Measurements from ENCODE around the gene GIMAP8. TPM values are rescaled to one million over a fixed set of nuclear protein-coding genes. Genes with fewer than 3 reads are reported as not detected.

GIMAP8 gene
- total RNA-seq, 4 donors from 2014 or later, result 3.0 to 42.9 (median 14.8) TPM

DNA sequence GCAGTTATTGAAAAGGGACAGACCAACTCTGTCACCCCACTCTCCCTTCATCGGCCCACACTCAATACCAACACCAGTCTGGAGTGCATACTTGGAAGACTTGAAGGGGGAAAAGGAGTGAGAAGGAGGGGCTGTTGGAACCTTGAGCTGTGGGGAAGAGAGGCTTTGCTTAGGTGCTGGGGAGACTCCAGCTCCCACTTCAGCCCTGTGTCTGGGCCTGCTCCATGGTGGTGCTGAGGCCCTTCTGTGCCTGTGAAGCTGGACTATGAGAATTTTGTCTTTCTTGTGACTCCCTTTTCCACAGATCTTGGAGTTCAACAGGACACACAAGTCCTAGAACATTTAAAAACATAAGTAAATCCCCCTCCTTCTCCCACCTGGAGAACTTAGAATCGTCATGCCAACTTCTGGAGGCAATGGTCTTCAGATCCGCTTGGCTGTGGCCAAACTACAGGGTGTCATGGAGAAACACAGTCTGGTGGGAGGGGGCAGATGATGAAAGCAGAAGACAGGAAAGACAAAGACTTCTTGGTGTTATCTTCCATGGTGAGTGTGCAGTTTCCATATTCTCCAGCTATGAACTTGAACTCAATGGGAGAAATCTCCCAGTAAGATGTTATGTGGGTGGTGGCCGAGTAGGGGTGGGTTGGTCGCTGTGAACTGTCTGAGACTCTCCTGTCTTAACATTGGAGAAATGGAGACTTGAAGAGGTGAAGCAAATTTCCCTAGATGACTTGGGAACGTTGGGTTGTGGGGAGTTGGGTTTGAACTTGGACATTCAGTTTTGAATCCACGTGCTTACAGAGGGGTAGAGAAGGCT is 18.4 kb upstream of the GIMAP8 start:
- no peak for DNase-seq (ENCODE audit: low spot score)

DNA sequence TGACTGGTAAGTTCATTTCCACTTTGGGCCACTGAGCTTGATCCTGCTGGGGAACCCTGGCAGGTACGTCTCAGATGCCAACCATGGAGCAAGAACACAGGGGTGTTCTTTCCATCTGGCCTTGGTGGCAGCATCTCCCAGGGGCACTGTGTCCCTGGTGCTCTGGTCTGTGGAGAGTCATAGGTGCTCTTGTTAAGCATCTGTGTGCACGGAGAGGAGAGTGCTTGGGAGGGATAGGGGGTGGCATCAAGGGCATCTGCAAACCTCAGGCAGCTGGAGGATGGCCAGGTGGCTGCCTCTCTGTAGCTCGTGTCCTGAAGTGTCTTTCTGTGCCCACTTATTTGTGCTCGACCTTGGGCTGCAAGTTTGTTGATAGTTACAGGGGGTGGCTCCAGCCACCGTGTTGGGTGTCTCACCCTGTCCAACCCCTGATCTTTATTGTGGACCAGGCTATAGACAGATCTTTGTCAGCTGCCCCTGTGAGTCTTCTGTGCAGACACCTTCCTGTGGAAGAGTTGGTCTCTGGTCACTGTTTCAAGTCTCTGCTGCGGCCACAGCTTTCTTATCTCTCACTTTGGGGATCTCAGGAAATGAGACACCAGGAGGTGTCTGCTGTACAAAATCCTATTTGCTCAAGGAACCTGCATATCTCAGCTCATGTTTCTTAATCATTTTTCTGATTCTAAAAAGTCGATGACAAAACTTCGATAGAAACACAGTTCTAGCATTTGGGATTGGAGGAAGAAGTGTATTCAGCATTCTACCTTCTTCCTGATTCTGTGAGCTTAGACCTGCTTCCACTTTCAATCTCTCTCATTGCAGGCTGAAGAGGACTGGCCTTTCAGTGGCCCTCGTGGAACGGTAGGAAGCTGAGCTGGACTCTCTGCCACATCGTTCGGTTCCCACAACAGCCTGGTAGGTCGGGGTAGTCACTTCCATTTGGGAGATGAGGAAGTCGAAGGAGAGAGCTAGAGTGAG is 17.2 kb upstream of the GIMAP8 start:
- DNase-seq (ENCODE audit: low spot score), result no peak

More for the DNA sequence above, 18.4 kb upstream of the GIMAP8 start:
- TF ChIP-seq, protein P1, sequence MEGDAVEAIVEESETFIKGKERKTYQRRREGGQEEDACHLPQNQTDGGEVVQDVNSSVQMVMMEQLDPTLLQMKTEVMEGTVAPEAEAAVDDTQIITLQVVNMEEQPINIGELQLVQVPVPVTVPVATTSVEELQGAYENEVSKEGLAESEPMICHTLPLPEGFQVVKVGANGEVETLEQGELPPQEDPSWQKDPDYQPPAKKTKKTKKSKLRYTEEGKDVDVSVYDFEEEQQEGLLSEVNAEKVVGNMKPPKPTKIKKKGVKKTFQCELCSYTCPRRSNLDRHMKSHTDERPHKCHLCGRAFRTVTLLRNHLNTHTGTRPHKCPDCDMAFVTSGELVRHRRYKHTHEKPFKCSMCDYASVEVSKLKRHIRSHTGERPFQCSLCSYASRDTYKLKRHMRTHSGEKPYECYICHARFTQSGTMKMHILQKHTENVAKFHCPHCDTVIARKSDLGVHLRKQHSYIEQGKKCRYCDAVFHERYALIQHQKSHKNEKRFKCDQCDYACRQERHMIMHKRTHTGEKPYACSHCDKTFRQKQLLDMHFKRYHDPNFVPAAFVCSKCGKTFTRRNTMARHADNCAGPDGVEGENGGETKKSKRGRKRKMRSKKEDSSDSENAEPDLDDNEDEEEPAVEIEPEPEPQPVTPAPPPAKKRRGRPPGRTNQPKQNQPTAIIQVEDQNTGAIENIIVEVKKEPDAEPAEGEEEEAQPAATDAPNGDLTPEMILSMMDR (IDR thresholded peaks at IDR 0.05), result no peak
- ATAC-seq (ENCODE audit: low FRiP score), result no peak

DNA sequence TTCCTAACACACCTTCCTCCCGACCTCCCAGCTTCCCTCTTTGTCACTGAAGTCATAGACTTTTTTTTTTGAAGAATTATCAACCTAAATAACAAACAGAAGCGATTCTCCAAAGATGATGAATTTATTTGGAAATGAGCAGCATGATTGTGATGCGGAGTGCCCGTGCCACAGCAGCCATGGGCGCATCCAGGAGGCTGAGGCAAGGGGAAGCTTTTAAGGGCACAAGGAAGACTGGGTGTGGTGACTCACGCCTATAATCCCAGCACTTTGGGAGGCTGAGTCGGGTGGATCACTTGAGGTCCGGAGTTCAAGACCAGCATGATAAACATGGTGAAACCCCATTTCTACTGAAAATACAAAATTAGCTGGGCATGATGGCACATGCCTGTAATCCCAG is 16.2 kb upstream of the GIMAP8 start:
- ATAC-seq (ENCODE audit: low FRiP score), result no peak
- DNase-seq (ENCODE audit: low spot score), result no peak

More for the DNA sequence above, 17.2 kb upstream of the GIMAP8 start:
- TF ChIP-seq, protein P1 (IDR thresholded peaks at IDR 0.05), result no peak
- ATAC-seq (ENCODE audit: low FRiP score), result no peak

DNA sequence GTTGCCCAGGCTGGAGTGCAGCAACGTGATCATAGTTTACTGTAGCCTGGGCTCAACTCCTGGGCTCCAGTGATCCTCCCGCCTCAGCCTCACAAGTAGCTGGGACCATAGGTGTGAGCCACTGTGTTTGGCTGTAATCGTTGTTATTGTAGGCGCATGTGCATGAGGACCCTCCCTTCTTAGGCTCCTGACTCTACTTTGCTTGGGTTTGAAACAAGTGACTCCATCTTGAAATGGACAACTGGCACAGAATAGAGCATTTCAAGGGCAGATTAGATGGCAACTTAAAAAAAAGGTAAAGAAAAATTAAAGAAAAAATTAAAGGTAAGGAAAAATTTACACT is 15.4 kb upstream of the GIMAP8 start:
- TF ChIP-seq, protein P1 (IDR thresholded peaks at IDR 0.05), result no peak
- DNase-seq (ENCODE audit: low spot score) (no peak), ATAC-seq (ENCODE audit: low FRiP score) (no peak)

More for the DNA sequence above, 16.2 kb upstream of the GIMAP8 start:
- TF ChIP-seq, protein P1 (IDR thresholded peaks at IDR 0.05), result no peak

DNA sequence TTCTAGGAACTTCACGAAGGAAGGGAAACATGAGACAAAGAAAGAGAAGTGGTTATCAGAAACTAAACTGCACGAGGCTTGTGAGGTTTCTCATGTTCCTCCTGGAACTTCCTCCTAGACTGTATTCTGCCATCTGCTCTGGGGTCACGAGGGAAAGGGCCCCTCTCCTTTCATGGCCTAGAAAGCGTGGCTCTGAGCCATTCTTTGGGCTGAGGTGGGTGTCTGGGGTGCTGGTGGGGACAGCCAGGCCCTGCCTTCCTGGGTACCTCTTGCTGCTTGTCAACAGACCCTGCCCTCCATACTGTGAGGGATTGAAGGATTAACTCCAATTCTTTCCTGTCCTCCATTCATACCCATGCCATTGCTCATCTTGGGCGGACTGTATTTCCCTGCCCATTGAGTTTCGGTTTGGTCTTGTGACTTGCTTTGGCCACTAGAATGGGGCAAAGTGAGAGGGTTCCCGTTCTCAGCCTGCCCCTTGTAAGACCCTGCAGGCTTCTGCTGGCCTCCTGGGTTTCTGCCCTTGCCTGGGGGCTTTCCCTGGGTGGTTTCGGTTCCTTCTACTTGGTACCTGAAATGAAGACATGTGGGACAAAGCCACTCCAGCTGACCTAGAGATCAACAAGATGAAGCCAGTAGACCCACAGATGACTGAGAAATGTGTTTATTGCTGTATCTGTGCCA is 14.9 kb upstream of the GIMAP8 start:
- ATAC-seq (ENCODE audit: low FRiP score), result no peak
- no peak for DNase-seq (ENCODE audit: low spot score)
- TF ChIP-seq, protein P1 (IDR thresholded peaks at IDR 0.05), result no peak

DNA sequence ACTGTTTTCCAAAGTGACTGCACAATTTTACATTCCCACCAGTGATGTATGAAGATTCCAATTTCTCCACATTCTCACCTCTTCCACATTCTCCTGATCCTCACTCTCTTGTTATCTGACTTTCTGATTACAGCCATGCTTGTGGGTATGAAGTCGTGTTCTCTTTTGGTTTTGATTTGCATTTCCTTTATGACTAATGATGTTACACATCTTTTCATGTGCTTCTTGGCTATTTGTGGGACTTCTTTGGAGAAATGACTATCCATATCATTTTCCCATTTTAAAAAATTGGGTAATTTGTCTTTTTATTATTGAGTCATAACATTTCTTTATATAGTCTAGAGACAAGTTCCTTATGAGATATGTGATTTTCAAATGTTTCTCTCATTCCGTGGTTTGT is 10.5 kb upstream of the GIMAP8 start:
- TF ChIP-seq, protein P1 (IDR thresholded peaks at IDR 0.05), result no peak
- DNase-seq (ENCODE audit: low spot score) (no peak), ATAC-seq (ENCODE audit: low FRiP score) (no peak)

Data from omental fat pad (tissue), 4 donors.